ENCODE results near the gene OR5D13. TPM values are rescaled to one million over a fixed set of nuclear protein-coding genes. Genes with fewer than 3 reads are reported as not detected.

OR5D13 gene
- total RNA-seq, 6 experiments from 2014 or later, result not detected

- Mint-ChIP-seq H3K36me3 (ENCODE audit: low read depth) (no peaks in the 10 kb centered on the region), H3K4me1 (ENCODE audit: low read depth) (no peaks in the 10 kb centered on the region), H3K4me3 (no peak within 1 kb of the TSS), H3K27ac (no peak within 1 kb of the TSS), H3K27me3 (ENCODE audit: insufficient read depth) (no peaks in the 10 kb centered on the region), H3K9me3 (peaks cover 19% of the 10 kb centered on the region)
- no peak for TF ChIP-seq CTCF (IDR thresholded peaks at IDR 0.05)
- no peak for DNase-seq
Measured at GRCh38 chr11:55795256-55795655, 22.0 kb downstream of the OR5D13 start, which contains the start of gene OR5D14. TSS of gene OR5D14 (plus strand) at chr11:55795556. CDS start at chr11:55795556, 0 bp downstream.

- peaks cover 21% of the 10 kb centered on the region; the same call in 1 of the 2 replicates for H3K9me3 Mint-ChIP-seq
- H3K4me1 Mint-ChIP-seq (ENCODE audit: low read depth), result no peaks in the 10 kb centered on the region
- no peak overlapping the region for H3K27ac Mint-ChIP-seq
- no peak overlapping the region for H3K4me3 Mint-ChIP-seq
- H3K36me3 Mint-ChIP-seq (ENCODE audit: low read depth), result no peaks in the 10 kb centered on the region
- no peaks in the 10 kb centered on the region for H3K27me3 Mint-ChIP-seq (ENCODE audit: insufficient read depth)
- DNase-seq, result no peak
- TF ChIP-seq CTCF (IDR thresholded peaks at IDR 0.05), result no peak
Measured at GRCh38 chr11:55806248-55806647, 33.0 kb downstream of the OR5D13 start.

- Mint-ChIP-seq H3K36me3 (ENCODE audit: low read depth) (no peaks in the 10 kb centered on the region), H3K4me1 (ENCODE audit: low read depth) (no peaks in the 10 kb centered on the region), H3K9me3 (peaks cover 10% of the 10 kb centered on the region; the same call in 1 of the 2 replicates), H3K27ac (no peak within 1 kb of the TSS), H3K27me3 (ENCODE audit: insufficient read depth) (no peaks in the 10 kb centered on the region), H3K4me3 (no peak within 1 kb of the TSS)
- no peak for DNase-seq
- no peak for TF ChIP-seq CTCF (IDR thresholded peaks at IDR 0.05)
Measured at GRCh38 chr11:55811067-55811466, 37.8 kb downstream of the OR5D13 start, which contains the start of gene OR5L1. TSS of gene OR5L1 (plus strand) at chr11:55811367. CDS start at chr11:55811467, 100 bp downstream.

GRCh38 chr11:55819330-55819729 lies 46.1 kb downstream of the OR5D13 start, which contains the start of gene OR5D18:
TSS of gene OR5D18 (plus strand) at chr11:55819630. CDS start at chr11:55819630, 0 bp downstream.
- peaks cover 11% of the 10 kb centered on the region for H3K9me3 Mint-ChIP-seq
- DNase-seq, result no peak
- no peaks in the 10 kb centered on the region for H3K36me3 Mint-ChIP-seq (ENCODE audit: low read depth)
- no peak for TF ChIP-seq CTCF (IDR thresholded peaks at IDR 0.05)
- no peaks in the 10 kb centered on the region; the same call in 1 of the 2 replicates for H3K27me3 Mint-ChIP-seq (ENCODE audit: insufficient read depth)
- H3K4me1 Mint-ChIP-seq (ENCODE audit: low read depth), result no peaks in the 10 kb centered on the region
- no peak within 1 kb of the TSS for H3K27ac Mint-ChIP-seq
- no peak within 1 kb of the TSS for H3K4me3 Mint-ChIP-seq

Other genes starting within 250 kb of the OR5D13 start
- not detected for gene OR4C15, start 219.0 kb upstream of the OR5D13 start, total RNA-seq (2021; fragmentation: NEBNext Ultra II Directional; extraction: Animal tissue kit (Norgen Biotek cat#: 25700))
- gene OR4C16, start 201.3 kb upstream of the OR5D13 start, total RNA-seq (2021; fragmentation: NEBNext Ultra II Directional; extraction: Animal tissue kit (Norgen Biotek cat#: 25700)), result not detected
- gene OR4C11, start 165.8 kb upstream of the OR5D13 start, total RNA-seq (2021; fragmentation: NEBNext Ultra II Directional; extraction: Animal tissue kit (Norgen Biotek cat#: 25700)), result not detected
- not detected for gene OR4P4, start 138.3 kb upstream of the OR5D13 start, total RNA-seq (2021; fragmentation: NEBNext Ultra II Directional; extraction: Animal tissue kit (Norgen Biotek cat#: 25700))
- gene OR4S2, start 125.1 kb upstream of the OR5D13 start, total RNA-seq (2021; fragmentation: NEBNext Ultra II Directional; extraction: Animal tissue kit (Norgen Biotek cat#: 25700)), result not detected
- not detected for gene OR4C6, start 111.2 kb upstream of the OR5D13 start, total RNA-seq (2021; fragmentation: NEBNext Ultra II Directional; extraction: Animal tissue kit (Norgen Biotek cat#: 25700))
- not detected for gene OR5D14, start 22.1 kb downstream of the OR5D13 start, total RNA-seq (2021; fragmentation: NEBNext Ultra II Directional; extraction: Animal tissue kit (Norgen Biotek cat#: 25700))
- not detected for gene OR5L1, start 37.9 kb downstream of the OR5D13 start, total RNA-seq (2021; fragmentation: NEBNext Ultra II Directional; extraction: Animal tissue kit (Norgen Biotek cat#: 25700))
- not detected for gene OR5D18, start 46.2 kb downstream of the OR5D13 start, total RNA-seq (2021; fragmentation: NEBNext Ultra II Directional; extraction: Animal tissue kit (Norgen Biotek cat#: 25700))
- gene OR5L2, start 53.8 kb downstream of the OR5D13 start, total RNA-seq (2021; fragmentation: NEBNext Ultra II Directional; extraction: Animal tissue kit (Norgen Biotek cat#: 25700)), result not detected
- not detected for gene OR5D16, start 65.3 kb downstream of the OR5D13 start, total RNA-seq (2021; fragmentation: NEBNext Ultra II Directional; extraction: Animal tissue kit (Norgen Biotek cat#: 25700))
- not detected for gene TRIM51, start 109.9 kb downstream of the OR5D13 start, total RNA-seq (2021; fragmentation: NEBNext Ultra II Directional; extraction: Animal tissue kit (Norgen Biotek cat#: 25700))
- not detected for gene OR5W2, start 141.1 kb downstream of the OR5D13 start, total RNA-seq (2021; fragmentation: NEBNext Ultra II Directional; extraction: Animal tissue kit (Norgen Biotek cat#: 25700))
- not detected for gene OR5I1, start 163.0 kb downstream of the OR5D13 start, total RNA-seq (2021; fragmentation: NEBNext Ultra II Directional; extraction: Animal tissue kit (Norgen Biotek cat#: 25700))
- gene OR10AG1, start 196.5 kb downstream of the OR5D13 start, total RNA-seq (2021; fragmentation: NEBNext Ultra II Directional; extraction: Animal tissue kit (Norgen Biotek cat#: 25700)), result not detected
- not detected for gene OR5F1, start 221.2 kb downstream of the OR5D13 start, total RNA-seq (2021; fragmentation: NEBNext Ultra II Directional; extraction: Animal tissue kit (Norgen Biotek cat#: 25700))

Data from HFFc6 (cell line).